Effector CD4-positive, alpha-beta T cell (primary cell): ENCODE data around the gene ARAP2.

Experiments
- DNase-seq: peaks from one replicate; pipeline ENCODE4 v3.0.0-alpha.2; 2020

ARAP2 gene

GRCh38 chr4:36037127-36037526 lies 207.2 kb downstream of the ARAP2 start:
- DNase-seq: no peak

GRCh38 chr4:36029951-36030350 lies 214.4 kb downstream of the ARAP2 start:
- no peak for DNase-seq

- no peak for DNase-seq
These were observed 217.1 kb downstream of the ARAP2 start for GRCh38 chr4:36027203-36027602.

- DNase-seq: no peak
These were observed 217.9 kb downstream of the ARAP2 start for GRCh38 chr4:36026348-36026880.

GRCh38 chr4:36024901-36025660 lies 219.2 kb downstream of the ARAP2 start:
- no peak for DNase-seq

- DNase-seq: no peak
These were observed 224.0 kb downstream of the ARAP2 start for GRCh38 chr4:36020351-36020750.
